T-helper 1 cell treated with Interleukin-12 subunit alpha and Interleukin-12 subunit beta and Interleukin-4 antibody, amounts not matched to agents 30 ng/mL and 1 ng/mL, for 36 hours (primary cell): ENCODE measurements around the gene CITED1. TPM values are rescaled to one million over a fixed set of nuclear protein-coding genes. Genes with fewer than 3 reads are reported as not detected.

ENCODE experiments used
- intact Hi-C: fragments of 100-400 bp; cut with micrococcal nuclease; formaldehyde crosslinking; loops from one replicate; pipeline ENCODE4 v1.15.1; 2024
- total RNA-seq: library from RNA; stranded (reverse); gene quantifications from 2 replicates; pipeline ENCODE4 v1.2.3, GENCODE V29; 2022

Gene CITED1
- total RNA-seq, 1 donor from 2014 or later, result not detected

- intact Hi-C loops, result loop anchor here (2.0 to 5.0 kb wide), 2 partner anchors 33 to 263 kb away; partner anchors contain the start of genes HDAC8 and RPS4X
Measured at GRCh38 chrX:72309297-72310071, 3.8 kb upstream of the CITED1 start.

DNA sequence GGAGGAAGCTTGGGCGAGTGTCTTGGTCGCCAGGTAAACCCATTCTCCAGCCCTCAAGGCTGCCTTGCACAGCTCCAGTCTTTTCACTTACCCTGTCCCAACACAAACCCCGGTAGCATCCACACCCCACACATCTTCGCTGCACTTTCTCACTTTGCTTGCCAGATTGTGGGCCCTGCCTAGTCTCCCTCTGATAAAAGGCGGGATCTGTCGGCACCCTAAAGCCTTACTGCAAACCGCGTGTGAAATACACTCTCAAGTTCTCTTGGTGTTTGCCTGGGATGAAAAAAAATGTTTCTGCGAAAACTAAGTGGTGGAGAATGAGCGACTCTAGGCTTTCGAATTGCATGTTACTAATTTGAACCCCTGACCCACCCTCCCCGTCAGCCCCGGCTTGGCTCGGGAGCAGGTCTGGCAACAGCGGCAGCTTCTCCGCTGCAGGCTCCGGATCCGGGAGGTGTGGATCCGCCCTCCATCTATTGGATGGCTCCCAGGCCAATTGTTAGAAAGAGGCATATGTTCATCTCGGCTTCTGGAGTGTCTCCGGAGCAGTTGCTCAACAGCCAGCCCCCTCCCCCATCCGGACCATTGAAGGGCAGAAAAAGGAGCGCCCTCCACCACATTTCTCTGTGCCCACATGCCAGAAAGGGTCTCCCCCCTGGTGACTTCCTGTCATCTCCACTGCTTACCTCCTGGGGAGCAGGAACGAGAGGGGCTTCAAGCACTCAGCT is 3.0 kb upstream of the CITED1 start:
- intact Hi-C loops, result loop anchor here (2.0 to 5.0 kb wide), 2 partner anchors 32 to 264 kb away; partner anchors contain the start of genes HDAC8 and RPS4X

GRCh38 chrX:72308209-72308565 is 2.5 kb upstream of the CITED1 start:
- intact Hi-C loops, result loop anchor here (2.0 to 5.0 kb wide), 2 partner anchors 31 to 264 kb away; partner anchors contain the start of genes HDAC8 and RPS4X

- intact Hi-C loops, result loop anchor here (2.0 to 5.0 kb wide), 2 partner anchors 31 to 265 kb away; partner anchors contain the start of genes HDAC8 and RPS4X
Measured at GRCh38 chrX:72307646-72308051, 1.9 kb upstream of the CITED1 start.

DNA sequence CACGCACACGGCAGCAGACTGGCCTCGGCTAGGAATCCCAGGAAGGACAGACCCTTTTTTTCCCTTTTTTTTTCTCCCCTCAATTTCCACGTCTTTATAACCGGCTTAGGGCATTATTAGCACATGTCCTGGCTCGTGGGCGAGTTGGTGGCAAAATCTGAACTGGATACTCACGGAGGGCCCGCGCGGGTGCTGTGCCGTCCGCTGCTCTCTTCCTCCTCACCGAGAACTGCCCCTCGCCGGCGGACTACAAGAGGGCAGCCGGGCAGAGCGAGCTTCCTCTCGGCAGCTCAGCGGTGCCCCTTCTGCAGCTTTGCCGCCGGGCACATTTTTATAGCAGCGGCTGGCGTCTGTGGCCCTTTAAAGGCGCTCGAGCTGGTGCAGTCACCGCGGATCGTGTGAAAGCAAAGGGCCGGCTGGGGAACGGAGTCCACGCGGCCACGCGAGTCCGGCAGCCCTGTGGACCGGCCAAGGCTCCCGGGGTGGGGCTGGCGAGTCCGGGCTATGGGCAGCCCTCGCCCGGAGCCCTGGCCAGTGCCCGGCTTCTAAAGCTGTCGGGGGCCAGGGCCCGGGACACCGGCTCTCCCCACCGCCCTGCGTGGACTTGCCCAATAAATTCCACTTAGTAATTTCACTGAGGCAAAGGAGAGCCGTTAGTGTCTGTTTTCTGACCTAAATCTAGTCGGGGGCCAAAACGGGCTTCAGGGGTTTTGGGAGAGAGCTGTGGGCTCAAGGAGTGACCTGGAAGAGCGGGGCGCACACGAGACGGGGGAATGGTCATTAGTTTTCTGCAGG is 1.3 kb upstream of the CITED1 start:
- intact Hi-C loops, result loop anchor here (5.0 kb wide), 1 partner anchor 265 kb away; the partner anchor contains the start of gene HDAC8

- intact Hi-C loops, result loop anchor here (5.0 kb wide), 1 partner anchor 266 kb away; the partner anchor contains the start of gene HDAC8
Measured at GRCh38 chrX:72306085-72306801, 529 bp upstream of the CITED1 start.

- intact Hi-C loops, result loop anchor here (5.0 kb wide), 1 partner anchor 267 kb away; the partner anchor contains the start of gene HDAC8
Measured at GRCh38 chrX:72304877-72305276, 837 bp downstream of the CITED1 start.

DNA sequence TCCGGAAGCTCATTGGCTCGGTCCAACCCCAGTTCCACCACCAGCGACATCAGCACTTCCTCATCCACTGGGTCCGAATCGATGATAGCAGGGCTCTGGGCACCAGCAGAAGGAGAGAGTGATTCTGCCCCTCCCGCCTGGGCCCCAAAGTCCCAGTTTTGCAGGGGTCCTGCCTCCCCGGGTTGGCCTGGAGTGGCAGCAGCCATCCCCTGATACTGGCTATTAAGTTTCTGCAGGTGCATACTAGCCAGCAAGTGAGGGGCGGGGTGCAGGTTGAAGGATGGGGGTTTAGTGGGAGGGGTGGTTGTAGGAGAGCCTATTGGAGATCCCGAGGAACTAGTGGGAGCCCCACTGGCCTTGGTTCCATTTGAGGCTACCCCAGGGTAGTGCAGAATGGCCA is 3.9 kb downstream of the CITED1 start:
- intact Hi-C loops, result no loop called here

DNA sequence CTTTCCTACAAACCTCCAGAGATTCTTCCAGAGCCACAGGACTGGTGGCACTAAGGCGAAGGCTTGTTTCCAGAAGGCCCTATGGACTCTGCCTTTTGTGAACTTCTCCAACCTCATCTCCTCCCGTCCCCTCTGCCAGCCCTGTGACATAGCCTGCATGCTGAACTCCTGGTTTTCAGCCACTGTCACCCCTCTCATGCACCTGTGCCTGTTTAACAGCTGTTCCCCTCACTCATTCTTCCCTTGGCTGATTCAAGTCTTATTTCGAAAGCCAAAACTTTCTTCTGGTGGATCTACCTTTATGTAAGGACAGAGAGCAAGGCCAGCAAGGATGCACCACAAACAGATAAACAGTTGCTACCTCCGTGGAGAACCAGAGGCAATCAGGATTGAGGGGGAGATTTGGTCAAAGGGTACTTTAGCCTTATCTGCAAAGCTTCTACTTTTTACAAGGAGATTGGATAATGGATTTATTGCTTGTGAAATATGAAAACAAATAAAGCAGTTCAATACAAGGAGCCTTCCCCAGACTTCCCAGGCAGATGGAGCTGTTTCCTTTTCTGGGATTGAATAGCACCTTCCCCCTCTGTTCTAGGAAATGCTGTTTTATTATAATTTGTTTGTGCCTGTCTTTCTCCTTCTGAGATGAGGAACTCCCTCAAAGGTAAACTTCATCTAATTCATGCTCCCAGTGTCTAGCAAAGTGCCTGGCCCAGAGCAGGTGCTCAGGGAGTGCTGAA is 5.7 kb downstream of the CITED1 start:
- intact Hi-C loops, result loop anchor here (5.0 kb wide), 1 partner anchor 242 kb away; no protein-coding TSS in a partner anchor

GRCh38 chrX:72297953-72298730 is 7.6 kb downstream of the CITED1 start:
- intact Hi-C loops, result loop anchor here (5.0 kb wide), 1 partner anchor 244 kb away; no protein-coding TSS in a partner anchor

- intact Hi-C loops, result loop anchor here (5.0 kb wide), 1 partner anchor 245 kb away; no protein-coding TSS in a partner anchor
Measured at GRCh38 chrX:72296991-72297390, 8.7 kb downstream of the CITED1 start.

GRCh38 chrX:72295745-72296144 is 10.0 kb downstream of the CITED1 start:
- intact Hi-C loops, result loop anchor here (5.0 kb wide), 1 partner anchor 247 kb away; no protein-coding TSS in a partner anchor

DNA sequence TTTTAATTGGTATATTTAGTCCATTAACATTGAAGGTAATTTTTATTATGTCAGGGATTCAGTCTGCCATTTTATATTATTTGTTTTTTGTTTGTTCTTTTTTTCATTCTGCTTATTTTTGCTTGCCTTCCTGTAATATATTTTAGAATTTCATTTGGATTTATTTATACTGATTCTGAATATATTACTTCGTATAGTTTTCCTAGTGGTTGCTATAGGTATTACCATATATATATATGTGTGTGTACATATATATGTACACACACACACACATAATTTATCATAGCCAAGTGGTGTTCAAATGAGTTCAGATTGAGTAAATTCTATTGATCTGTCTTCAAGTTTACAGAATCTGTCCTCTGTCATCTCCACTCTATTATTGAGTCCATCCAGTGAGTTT is 11.2 kb downstream of the CITED1 start:
- intact Hi-C loops, result no loop called here

GRCh38 chrX:72282302-72282701 is 23.4 kb downstream of the CITED1 start:
- intact Hi-C loops, result no loop called here

GRCh38 chrX:72280321-72280845 is 25.3 kb downstream of the CITED1 start:
- intact Hi-C loops, result no loop called here

DNA sequence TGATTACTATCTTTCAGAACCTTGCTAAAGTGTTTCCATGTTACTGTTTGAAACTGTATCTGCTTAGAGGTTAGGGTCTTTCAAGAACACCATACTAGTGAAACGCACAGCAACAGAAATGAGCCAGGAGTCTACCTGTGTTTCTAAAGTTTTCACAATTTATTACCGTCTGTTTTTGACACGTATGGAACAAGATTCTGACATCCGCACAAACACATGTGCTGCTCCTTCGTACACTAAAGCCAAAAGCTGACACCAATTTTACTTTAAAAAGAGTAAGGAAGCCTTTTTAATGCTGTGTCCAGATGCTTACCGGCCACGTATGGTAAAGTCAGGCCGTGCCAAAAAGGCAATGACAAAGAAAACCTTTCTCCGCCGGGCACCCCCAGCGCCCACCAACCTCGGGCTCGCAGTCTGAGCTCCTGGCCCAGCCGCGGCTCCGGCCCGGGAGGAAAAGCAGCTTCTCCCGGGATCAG is 29.2 kb downstream of the CITED1 start:
- intact Hi-C loops, result loop anchor here (1.0 to 5.0 kb wide), 4 partner anchors 32 to 1668 kb away; partner anchors contain the start of gene TAF1

GRCh38 chrX:72274526-72274925 is 31.2 kb downstream of the CITED1 start:
- intact Hi-C loops, result no loop called here

DNA sequence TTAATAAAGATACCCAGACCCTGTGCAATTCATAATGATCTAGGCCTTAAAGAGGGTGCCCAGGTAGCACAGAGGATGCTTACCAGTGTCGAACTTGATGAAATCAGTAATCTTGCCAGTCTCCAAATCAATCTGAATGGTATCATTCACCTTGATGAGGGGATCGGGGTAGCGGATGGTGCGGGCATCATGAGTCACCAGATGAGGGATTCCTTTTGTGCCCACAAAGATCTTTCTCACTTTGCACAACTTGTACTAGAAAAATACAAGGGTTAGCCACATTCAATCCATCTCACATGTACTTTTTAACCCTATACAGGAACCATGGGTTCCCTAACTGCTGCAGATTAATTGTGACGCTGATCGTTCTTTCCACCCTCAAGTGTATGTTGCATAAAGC is 32.0 kb downstream of the CITED1 start:
- intact Hi-C loops, result no loop called here
